ENCODE data around the gene CACNA1C. TPM values are rescaled to one million over a fixed set of nuclear protein-coding genes. Genes with fewer than 3 reads are reported as not detected.

The CACNA1C gene
- total and polyA plus RNA-seq, 2 donors (not counting 1 experiment from before 2014, with no cell fraction given) = 7.6 to 11.4 TPM

DNA sequence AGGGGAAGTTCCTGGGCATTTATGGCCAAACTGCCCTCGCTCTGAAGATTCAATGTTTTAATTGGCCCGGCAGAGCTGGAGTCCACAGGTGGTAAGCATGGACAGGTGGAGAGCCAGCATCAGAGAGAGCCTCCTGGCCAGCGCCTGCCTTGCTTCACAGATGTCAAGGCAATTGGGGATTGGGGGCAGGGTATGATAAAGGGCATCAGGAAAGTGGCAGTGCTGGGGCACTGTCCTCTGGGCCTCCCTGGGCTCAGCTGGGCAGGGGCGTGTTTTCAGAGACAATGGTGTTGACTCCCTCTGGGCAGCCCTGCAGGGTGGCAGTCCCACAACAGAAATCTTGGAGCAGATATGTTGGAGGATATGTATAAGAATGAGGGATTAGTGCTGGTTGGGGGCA, 237.3 kb downstream of the CACNA1C start:
- TF ChIP-seq EZH2 (IDR thresholded peaks at IDR 0.05; ENCODE audit: low read length, missing control alignments) (no peak), CTCF (conservative IDR thresholded peaks at IDR 0.05 in 1 of 2, IDR thresholded peaks at IDR 0.05 in 1 of 2; ENCODE audit: low read depth in 1 of 2, low read length in 2 of 2) (no peak)
- H3K4me1 ChIP-seq (ENCODE audit: control insufficient read depth, extremely low read depth, insufficient read depth, low read length) = peaks cover 41% of the 10 kb centered on the region
- no peak overlapping the region for H2AFZ ChIP-seq (ENCODE audit: low read length)
- H3K27ac ChIP-seq (ENCODE audit: insufficient read depth, low read length) = no peak overlapping the region
- no peak overlapping the region for H3K4me3 ChIP-seq (replicated peaks in 1 of 4; ENCODE audit: control extremely low read depth in 1 of 4, insufficient read depth in 1 of 4, low read depth in 3 of 4, low read length in 4 of 4)
- no peaks in the 10 kb centered on the region for H3K36me3 ChIP-seq (ENCODE audit: control insufficient read depth, insufficient read depth, low read length)
- no peaks in the 10 kb centered on the region for H4K20me1 ChIP-seq (ENCODE audit: control insufficient read depth, extremely low read depth, insufficient read depth, low read length)
- no peak overlapping the region for H3K9ac ChIP-seq (ENCODE audit: insufficient read depth, low read length)
- H3K27me3 ChIP-seq (ENCODE audit: control insufficient read depth, insufficient read depth, low read length) = no peaks in the 10 kb centered on the region
- no peaks in the 10 kb centered on the region for H3K9me3 ChIP-seq (ENCODE audit: control insufficient read depth, insufficient read depth, low read depth, low read length)
- no peak for DNase-seq (ENCODE audit: low read depth in 2 of 2)
- no peak overlapping the region for H3K4me2 ChIP-seq (ENCODE audit: extremely low read depth, insufficient read depth, low read length)
- H3K79me2 ChIP-seq (ENCODE audit: control insufficient read depth, insufficient read depth, low read length) = no peaks in the 10 kb centered on the region

GRCh38 chr12:2290516-2291065, 237.8 kb downstream of the CACNA1C start:
- DNase-seq (ENCODE audit: low read depth in 2 of 2) = no peak
- no peak overlapping the region for H3K4me3 ChIP-seq (replicated peaks in 1 of 4; ENCODE audit: control extremely low read depth in 1 of 4, insufficient read depth in 1 of 4, low read depth in 3 of 4, low read length in 4 of 4)
- no peaks in the 10 kb centered on the region for H3K9me3 ChIP-seq (ENCODE audit: control insufficient read depth, insufficient read depth, low read depth, low read length)
- no peaks in the 10 kb centered on the region for H3K27me3 ChIP-seq (ENCODE audit: control insufficient read depth, insufficient read depth, low read length)
- no peak overlapping the region for H3K4me2 ChIP-seq (ENCODE audit: extremely low read depth, insufficient read depth, low read length)
- H3K9ac ChIP-seq (ENCODE audit: insufficient read depth, low read length) = no peak overlapping the region
- TF ChIP-seq EZH2 (IDR thresholded peaks at IDR 0.05; ENCODE audit: low read length, missing control alignments) (no peak), CTCF (conservative IDR thresholded peaks at IDR 0.05 in 1 of 2, IDR thresholded peaks at IDR 0.05 in 1 of 2; ENCODE audit: low read depth in 1 of 2, low read length in 2 of 2) (no peak)
- no peaks in the 10 kb centered on the region for H3K79me2 ChIP-seq (ENCODE audit: control insufficient read depth, insufficient read depth, low read length)
- H3K27ac ChIP-seq (ENCODE audit: insufficient read depth, low read length) = no peak overlapping the region
- H2AFZ ChIP-seq (ENCODE audit: low read length) = no peak overlapping the region
- peaks cover 39% of the 10 kb centered on the region for H3K4me1 ChIP-seq (ENCODE audit: control insufficient read depth, extremely low read depth, insufficient read depth, low read length)
- H3K36me3 ChIP-seq (ENCODE audit: control insufficient read depth, insufficient read depth, low read length) = no peaks in the 10 kb centered on the region
- no peaks in the 10 kb centered on the region for H4K20me1 ChIP-seq (ENCODE audit: control insufficient read depth, extremely low read depth, insufficient read depth, low read length)

GRCh38 chr12:2291182-2291832, 238.5 kb downstream of the CACNA1C start:
- no peak for TF ChIP-seq EZH2 (IDR thresholded peaks at IDR 0.05; ENCODE audit: low read length, missing control alignments)
- TF ChIP-seq CTCF (conservative IDR thresholded peaks at IDR 0.05 in 1 of 2, IDR thresholded peaks at IDR 0.05 in 1 of 2; ENCODE audit: low read depth in 1 of 2, low read length in 2 of 2) = peak; percentile 55 to 71
- peak in 1 of 2 donors; percentile 41 for DNase-seq (ENCODE audit: low read depth in 2 of 2)
- Histone ChIP-seq H3K9me3 (ENCODE audit: control insufficient read depth, insufficient read depth, low read depth, low read length) (no peaks in the 10 kb centered on the region), H3K4me1 (ENCODE audit: control insufficient read depth, extremely low read depth, insufficient read depth, low read length) (peaks cover 38% of the 10 kb centered on the region), H3K79me2 (ENCODE audit: control insufficient read depth, insufficient read depth, low read length) (no peaks in the 10 kb centered on the region), H4K20me1 (ENCODE audit: control insufficient read depth, extremely low read depth, insufficient read depth, low read length) (no peaks in the 10 kb centered on the region), H3K36me3 (ENCODE audit: control insufficient read depth, insufficient read depth, low read length) (no peaks in the 10 kb centered on the region), H3K4me2 (ENCODE audit: extremely low read depth, insufficient read depth, low read length) (no peak overlapping the region), H3K27ac (ENCODE audit: insufficient read depth, low read length) (no peak overlapping the region), H3K9ac (ENCODE audit: insufficient read depth, low read length) (no peak overlapping the region), H3K27me3 (ENCODE audit: control insufficient read depth, insufficient read depth, low read length) (no peaks in the 10 kb centered on the region), H3K4me3 (replicated peaks in 1 of 4; ENCODE audit: control extremely low read depth in 1 of 4, insufficient read depth in 1 of 4, low read depth in 3 of 4, low read length in 4 of 4) (no peak overlapping the region), H2AFZ (ENCODE audit: low read length) (no peak overlapping the region)
